SK-N-SH treated with all-trans-retinoic acid at 6 μM for 48 hours (cell line): ENCODE results near the gene APOBEC3H.

ENCODE experiments used
- ATAC-seq: fragments of 200-7000 bp; cut with Tn5 transposase; 3 replicates; pipeline ENCODE4 v1.9.1; 2020; ENCODE audit warnings: mild to moderate bottlenecking, moderate library complexity
- ARNTL ChIP-seq: fragments of 450-650 bp; formaldehyde crosslinking; IDR thresholded peaks from 2 replicates; pipeline ENCODE4 v1.5.0; 2020; ENCODE audit warnings: low read depth, mild to moderate bottlenecking, moderate library complexity, borderline replicate concordance
- BACH2 ChIP-seq: fragments of 250-450 bp; sonication (Bioruptor Pico); IDR thresholded peaks from 2 replicates; pipeline ENCODE4 v1.9.0; 2021; ENCODE audit warnings: mild to moderate bottlenecking, borderline replicate concordance
- CREB5 ChIP-seq: fragments of 250-450 bp; sonication (Bioruptor Pico); IDR thresholded peaks from 2 replicates; pipeline ENCODE4 v1.5.1; 2020; ENCODE audit warnings: low read depth, mild to moderate bottlenecking, moderate library complexity
- CSRNP3 ChIP-seq: fragments of 250-450 bp; sonication (Bioruptor Pico); IDR thresholded peaks from 2 replicates; pipeline ENCODE4 v1.5.1; 2021; ENCODE audit warnings: mild to moderate bottlenecking, moderate library complexity
- ESRRG ChIP-seq: fragments of 250-450 bp; sonication (Bioruptor Pico); IDR thresholded peaks from 2 replicates; pipeline ENCODE4 v1.6.1; 2021; ENCODE audit warnings: mild to moderate bottlenecking
- GLIS3 ChIP-seq: fragments of 250-450 bp; sonication (Bioruptor Pico); IDR thresholded peaks from 2 replicates; pipeline ENCODE4 v1.5.0; 2020; ENCODE audit warnings: mild to moderate bottlenecking, moderate library complexity
- OSR1 ChIP-seq: fragments of 250-450 bp; sonication (Bioruptor Pico); IDR thresholded peaks from 2 replicates; pipeline ENCODE4 v1.8.0; 2022; ENCODE audit warnings: moderate library complexity, mild to moderate bottlenecking, inconsistent platforms
- PATZ1 ChIP-seq: fragments of 250-450 bp; sonication (Bioruptor Pico); IDR thresholded peaks from 2 replicates; pipeline ENCODE4 v1.8.0; 2020; ENCODE audit warnings: mild to moderate bottlenecking, moderate library complexity, borderline replicate concordance
- POU6F1 ChIP-seq: fragments of 250-450 bp; sonication (Bioruptor Pico); IDR thresholded peaks from 2 replicates; pipeline ENCODE4 v1.8.0; 2021; ENCODE audit warnings: low read depth, mild to moderate bottlenecking, moderate library complexity, borderline replicate concordance
- RARB ChIP-seq: fragments of 250-450 bp; sonication (Bioruptor Pico); IDR thresholded peaks from 2 replicates; pipeline ENCODE4 v1.8.0; 2021; ENCODE audit warnings: mild to moderate bottlenecking, moderate library complexity
- SNAI2 ChIP-seq: fragments of 250-450 bp; sonication (Bioruptor Pico); IDR thresholded peaks from 2 replicates; pipeline ENCODE4 v1.5.0; 2020; ENCODE audit warnings: mild to moderate bottlenecking, moderate library complexity
- TCF4 ChIP-seq: fragments of 250-450 bp; sonication (Bioruptor Pico); IDR thresholded peaks from 2 replicates; pipeline ENCODE4 v1.8.0; 2021; ENCODE audit warnings: mild to moderate bottlenecking, moderate library complexity, borderline replicate concordance
- TOX ChIP-seq: fragments of 250-450 bp; sonication (Bioruptor Pico); IDR thresholded peaks from 2 replicates; pipeline ENCODE4 v1.8.0; 2021; ENCODE audit warnings: mild to moderate bottlenecking, moderate library complexity, borderline replicate concordance
- TSHZ2 ChIP-seq: fragments of 250-450 bp; sonication (Bioruptor Pico); IDR thresholded peaks from 2 replicates; pipeline ENCODE4 v1.5.0; 2020; ENCODE audit warnings: mild to moderate bottlenecking, moderate library complexity
- ZC3H10 ChIP-seq: fragments of 250-450 bp; sonication (Bioruptor Pico); IDR thresholded peaks from 2 replicates; pipeline ENCODE4 v1.5.1; 2021; ENCODE audit warnings: mild to moderate bottlenecking, moderate library complexity
- ZFP3 ChIP-seq: fragments of 250-450 bp; sonication (Bioruptor Pico); IDR thresholded peaks from 2 replicates; pipeline ENCODE4 v1.5.0; 2020; ENCODE audit warnings: mild to moderate bottlenecking, moderate library complexity
- ZFP30 ChIP-seq: fragments of 450-650 bp; formaldehyde crosslinking; IDR thresholded peaks from 2 replicates; pipeline ENCODE4 v1.5.0; 2022; ENCODE audit warnings: mild to moderate bottlenecking, moderate library complexity
- ZNF565 ChIP-seq: fragments of 450-650 bp; formaldehyde crosslinking; conservative IDR thresholded peaks from 2 replicates; pipeline ENCODE4 v1.5.0; 2020; ENCODE audit warnings: low read depth, mild to moderate bottlenecking, moderate library complexity
- ZNF70 ChIP-seq: fragments of 450-650 bp; formaldehyde crosslinking; IDR thresholded peaks from 2 replicates; pipeline ENCODE4 v1.5.0; 2020; ENCODE audit warnings: mild to moderate bottlenecking, moderate library complexity
- ZNF8 ChIP-seq: fragments of 450-650 bp; formaldehyde crosslinking; IDR thresholded peaks from 2 replicates; pipeline ENCODE4 v1.5.0; 2020; ENCODE audit warnings: mild to moderate bottlenecking, moderate library complexity

The APOBEC3H gene

GRCh38 chr22:39128508-39128907 lies 31.5 kb downstream of the APOBEC3H start (continued):
- TF ChIP-seq CSRNP3 (CRISPR knock-in tag): no peak

- no peak for ATAC-seq
- TF ChIP-seq ZC3H10: no peak
- no peak for TF ChIP-seq ESRRG
- no peak for TF ChIP-seq BACH2 (CRISPR knock-in tag)
- TF ChIP-seq TSHZ2 (CRISPR knock-in tag): no peak
- TF ChIP-seq ZFP3: no peak
- TF ChIP-seq ZNF70 (CRISPR knock-in tag): no peak
- TF ChIP-seq POU6F1: no peak
These were observed 32.0 kb downstream of the APOBEC3H start for GRCh38 chr22:39129081-39129480.

DNA sequence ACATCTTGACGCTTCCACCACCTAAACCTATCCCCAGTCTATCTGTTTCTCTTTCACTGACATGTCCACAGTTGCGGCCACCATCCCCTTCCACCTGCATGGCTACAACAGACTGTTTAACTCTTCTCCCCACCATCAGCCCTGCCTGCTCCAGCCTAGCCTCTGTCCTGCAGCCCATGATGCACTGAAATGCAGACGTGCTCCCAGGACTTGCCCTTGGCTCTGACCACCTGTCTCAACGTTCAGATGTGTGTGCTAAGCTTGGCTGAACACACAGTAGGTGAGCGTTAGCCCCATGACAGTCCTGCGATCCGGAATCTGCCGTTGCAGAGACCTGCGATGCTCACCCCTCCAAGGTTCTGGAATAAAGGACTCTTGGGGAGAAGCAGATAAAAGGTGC lies 32.7 kb downstream of the APOBEC3H start:
- TF ChIP-seq CSRNP3 (CRISPR knock-in tag) (no peak), ZNF8 (CRISPR knock-in tag) (no peak), ARNTL (CRISPR knock-in tag) (no peak), ZNF565 (CRISPR knock-in tag) (no peak), GLIS3 (no peak), TOX (no peak), ZFP30 (CRISPR knock-in tag) (no peak), TCF4 (CRISPR knock-in tag) (no peak), CREB5 (no peak), RARB (no peak), ZC3H10 (no peak), POU6F1 (no peak), ZFP3 (no peak), BACH2 (CRISPR knock-in tag) (no peak), PATZ1 (no peak), ZNF70 (CRISPR knock-in tag) (no peak), TSHZ2 (CRISPR knock-in tag) (no peak), OSR1 (no peak), SNAI2 (CRISPR knock-in tag) (no peak)
- TF ChIP-seq, all 23 proteins: peak for 0
- ATAC-seq: no peak
